Measurements from ENCODE around the gene HACD3.

The HACD3 gene

DNA sequence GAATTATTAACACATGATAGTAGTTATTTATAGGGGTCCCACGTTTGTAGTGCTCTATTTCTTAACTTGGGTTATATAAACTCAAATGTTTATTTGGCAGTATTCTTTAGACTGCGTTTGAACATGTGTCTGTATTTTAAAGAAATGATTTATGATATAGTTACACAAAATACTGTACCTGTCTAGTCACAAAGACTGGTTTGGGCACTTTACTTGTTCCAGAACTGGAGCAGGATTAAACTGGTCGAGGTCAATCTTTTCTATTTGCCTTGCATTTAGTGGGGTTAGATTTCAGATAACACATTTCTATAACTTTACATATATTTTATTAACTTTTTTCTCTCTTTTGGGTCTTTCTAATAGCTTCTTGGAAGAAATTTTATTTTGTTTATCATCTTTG is 39.5 kb downstream of the HACD3 start:
- H3K27me3 ChIP-seq (ENCODE audit: insufficient read depth, poor library complexity, severe bottlenecking): no peaks in the 10 kb centered on the region
- TF ChIP-seq, protein P1, sequence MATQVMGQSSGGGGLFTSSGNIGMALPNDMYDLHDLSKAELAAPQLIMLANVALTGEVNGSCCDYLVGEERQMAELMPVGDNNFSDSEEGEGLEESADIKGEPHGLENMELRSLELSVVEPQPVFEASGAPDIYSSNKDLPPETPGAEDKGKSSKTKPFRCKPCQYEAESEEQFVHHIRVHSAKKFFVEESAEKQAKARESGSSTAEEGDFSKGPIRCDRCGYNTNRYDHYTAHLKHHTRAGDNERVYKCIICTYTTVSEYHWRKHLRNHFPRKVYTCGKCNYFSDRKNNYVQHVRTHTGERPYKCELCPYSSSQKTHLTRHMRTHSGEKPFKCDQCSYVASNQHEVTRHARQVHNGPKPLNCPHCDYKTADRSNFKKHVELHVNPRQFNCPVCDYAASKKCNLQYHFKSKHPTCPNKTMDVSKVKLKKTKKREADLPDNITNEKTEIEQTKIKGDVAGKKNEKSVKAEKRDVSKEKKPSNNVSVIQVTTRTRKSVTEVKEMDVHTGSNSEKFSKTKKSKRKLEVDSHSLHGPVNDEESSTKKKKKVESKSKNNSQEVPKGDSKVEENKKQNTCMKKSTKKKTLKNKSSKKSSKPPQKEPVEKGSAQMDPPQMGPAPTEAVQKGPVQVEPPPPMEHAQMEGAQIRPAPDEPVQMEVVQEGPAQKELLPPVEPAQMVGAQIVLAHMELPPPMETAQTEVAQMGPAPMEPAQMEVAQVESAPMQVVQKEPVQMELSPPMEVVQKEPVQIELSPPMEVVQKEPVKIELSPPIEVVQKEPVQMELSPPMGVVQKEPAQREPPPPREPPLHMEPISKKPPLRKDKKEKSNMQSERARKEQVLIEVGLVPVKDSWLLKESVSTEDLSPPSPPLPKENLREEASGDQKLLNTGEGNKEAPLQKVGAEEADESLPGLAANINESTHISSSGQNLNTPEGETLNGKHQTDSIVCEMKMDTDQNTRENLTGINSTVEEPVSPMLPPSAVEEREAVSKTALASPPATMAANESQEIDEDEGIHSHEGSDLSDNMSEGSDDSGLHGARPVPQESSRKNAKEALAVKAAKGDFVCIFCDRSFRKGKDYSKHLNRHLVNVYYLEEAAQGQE (IDR thresholded peaks at IDR 0.05; ENCODE audit: insufficient replicate concordance, low read depth): no peak
- TF ChIP-seq POLR2AphosphoS5 (IDR thresholded peaks at IDR 0.05; ENCODE audit: low read depth): no peak
- TF ChIP-seq SPI1 (IDR thresholded peaks at IDR 0.05; ENCODE audit: borderline replicate concordance, low read depth): no peak
- TF ChIP-seq GABPA (IDR thresholded peaks at IDR 0.05; ENCODE audit: low read depth): no peak
- TF ChIP-seq, protein P2, sequence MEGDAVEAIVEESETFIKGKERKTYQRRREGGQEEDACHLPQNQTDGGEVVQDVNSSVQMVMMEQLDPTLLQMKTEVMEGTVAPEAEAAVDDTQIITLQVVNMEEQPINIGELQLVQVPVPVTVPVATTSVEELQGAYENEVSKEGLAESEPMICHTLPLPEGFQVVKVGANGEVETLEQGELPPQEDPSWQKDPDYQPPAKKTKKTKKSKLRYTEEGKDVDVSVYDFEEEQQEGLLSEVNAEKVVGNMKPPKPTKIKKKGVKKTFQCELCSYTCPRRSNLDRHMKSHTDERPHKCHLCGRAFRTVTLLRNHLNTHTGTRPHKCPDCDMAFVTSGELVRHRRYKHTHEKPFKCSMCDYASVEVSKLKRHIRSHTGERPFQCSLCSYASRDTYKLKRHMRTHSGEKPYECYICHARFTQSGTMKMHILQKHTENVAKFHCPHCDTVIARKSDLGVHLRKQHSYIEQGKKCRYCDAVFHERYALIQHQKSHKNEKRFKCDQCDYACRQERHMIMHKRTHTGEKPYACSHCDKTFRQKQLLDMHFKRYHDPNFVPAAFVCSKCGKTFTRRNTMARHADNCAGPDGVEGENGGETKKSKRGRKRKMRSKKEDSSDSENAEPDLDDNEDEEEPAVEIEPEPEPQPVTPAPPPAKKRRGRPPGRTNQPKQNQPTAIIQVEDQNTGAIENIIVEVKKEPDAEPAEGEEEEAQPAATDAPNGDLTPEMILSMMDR (IDR thresholded peaks at IDR 0.05; ENCODE audit: insufficient read depth, low read length): no peak
- no peak overlapping the region for H3K27ac ChIP-seq (replicated peaks)
- no peak overlapping the region for H3K4me3 ChIP-seq (replicated peaks; ENCODE audit: insufficient read depth, low read length)
- DNase-seq (ENCODE audit: low read depth in 1 of 2, low spot score in 1 of 2): no peak

DNA sequence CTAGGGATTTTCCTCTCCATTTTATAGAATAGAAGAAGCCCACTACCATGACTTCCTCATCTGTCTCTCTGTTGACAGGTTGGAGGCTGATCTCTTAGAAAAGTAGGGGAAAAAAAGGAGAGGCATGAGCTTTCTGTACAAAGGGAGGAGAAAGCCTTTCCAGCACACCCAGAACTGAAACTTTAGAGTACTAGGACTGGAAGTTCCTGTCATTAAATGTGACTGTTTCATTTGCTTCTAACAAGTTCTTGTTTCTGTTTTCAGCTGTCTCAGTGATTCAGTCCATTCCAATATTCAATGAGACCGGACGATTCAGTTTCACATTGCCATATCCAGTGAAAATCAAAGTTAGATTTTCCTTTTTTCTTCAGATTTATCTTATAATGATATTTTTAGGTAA is 41.7 kb downstream of the HACD3 start:
- TF ChIP-seq GABPA (IDR thresholded peaks at IDR 0.05; ENCODE audit: low read depth): no peak
- no peak for TF ChIP-seq SPI1 (IDR thresholded peaks at IDR 0.05; ENCODE audit: borderline replicate concordance, low read depth)
- TF ChIP-seq, protein P2 (IDR thresholded peaks at IDR 0.05; ENCODE audit: insufficient read depth, low read length): no peak
- TF ChIP-seq, protein P1 (IDR thresholded peaks at IDR 0.05; ENCODE audit: insufficient replicate concordance, low read depth): no peak
- TF ChIP-seq POLR2AphosphoS5 (IDR thresholded peaks at IDR 0.05; ENCODE audit: low read depth): no peak
- Histone ChIP-seq H3K4me3 (replicated peaks; ENCODE audit: insufficient read depth, low read length) (no peak overlapping the region), H3K27ac (replicated peaks) (no peak overlapping the region), H3K27me3 (ENCODE audit: insufficient read depth, poor library complexity, severe bottlenecking) (no peaks in the 10 kb centered on the region)
- no peak for DNase-seq (ENCODE audit: low read depth in 1 of 2, low spot score in 1 of 2)

DNA sequence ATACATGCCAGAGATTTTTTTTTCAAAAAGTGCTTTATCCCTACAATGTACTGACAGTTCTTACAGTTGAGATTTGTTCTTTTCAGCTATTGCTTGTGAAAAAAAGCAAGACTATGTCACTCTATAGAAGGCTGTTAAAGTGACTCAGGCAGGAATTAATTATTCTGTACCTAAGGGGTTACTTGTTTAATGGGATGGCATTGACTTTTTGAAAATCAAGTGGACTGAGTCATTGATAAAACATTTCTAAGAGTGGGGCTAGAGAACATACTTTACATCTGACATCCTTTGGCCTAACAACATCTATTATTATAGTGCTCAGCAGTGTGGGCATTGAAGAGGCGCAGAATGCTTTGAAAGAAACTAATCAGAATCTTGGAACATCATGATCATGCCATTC is 46.4 kb downstream of the HACD3 start:
- DNase-seq (ENCODE audit: low read depth in 1 of 2, low spot score in 1 of 2): no peak
- Histone ChIP-seq H3K4me3 (replicated peaks; ENCODE audit: insufficient read depth, low read length) (no peak overlapping the region), H3K27me3 (ENCODE audit: insufficient read depth, poor library complexity, severe bottlenecking) (no peaks in the 10 kb centered on the region), H3K27ac (replicated peaks) (no peak overlapping the region)
- TF ChIP-seq SPI1 (IDR thresholded peaks at IDR 0.05; ENCODE audit: borderline replicate concordance, low read depth): no peak
- TF ChIP-seq POLR2AphosphoS5 (IDR thresholded peaks at IDR 0.05; ENCODE audit: low read depth): no peak
- TF ChIP-seq, protein P2 (IDR thresholded peaks at IDR 0.05; ENCODE audit: insufficient read depth, low read length): no peak
- TF ChIP-seq, protein P1 (IDR thresholded peaks at IDR 0.05; ENCODE audit: insufficient replicate concordance, low read depth): no peak
- TF ChIP-seq GABPA (IDR thresholded peaks at IDR 0.05; ENCODE audit: low read depth): no peak
